ENCODE data around the gene MCM5. TPM values are rescaled to one million over a fixed set of nuclear protein-coding genes. Genes with fewer than 3 reads are reported as not detected.

Gene MCM5
- total and polyA plus RNA-seq, 2 donors from 2014 or later, result 10.2 to 26.4 TPM

- no peak for FAIRE-seq
Observed at GRCh38 chr22:35357883-35358621, 41.9 kb upstream of the MCM5 start.

GRCh38 chr22:35359380-35360065, 40.4 kb upstream of the MCM5 start:
- DNase-seq (no peak), FAIRE-seq (no peak)
- intact Hi-C loops (cut with DNase I), result no loop called here
- Histone ChIP-seq H3K9me3 (ENCODE audit: control insufficient read depth in 2 of 3, insufficient read depth in 1 of 3, low read length in 3 of 3) (no peaks in the 10 kb centered on the region), H3K36me3 (ENCODE audit: control insufficient read depth in 2 of 3, insufficient read depth in 3 of 3, low read length in 3 of 3) (no peaks in the 10 kb centered on the region), H3K27ac (ENCODE audit: low read depth in 2 of 2, low read length in 2 of 2) (no peak overlapping the region), H3K9ac (ENCODE audit: low read length in 3 of 3) (no peak overlapping the region), H3K4me1 (ENCODE audit: control insufficient read depth in 2 of 3, insufficient read depth in 2 of 3, low read depth in 1 of 3, low read length in 3 of 3) (no peaks in the 10 kb centered on the region), H3K27me3 (ENCODE audit: control insufficient read depth, insufficient read depth, low read length) (no peaks in the 10 kb centered on the region), H3K4me3 (ENCODE audit: low read length in 3 of 3) (no peak overlapping the region)
- TF ChIP-seq CTCF (IDR thresholded peaks at IDR 0.05; ENCODE audit: borderline replicate concordance, extremely low read depth, insufficient read depth), result no peak

More at GRCh38 chr22:35357883-35358621, 41.9 kb upstream of the MCM5 start:
- Histone ChIP-seq H3K9ac (ENCODE audit: low read length in 3 of 3) (no peak overlapping the region), H3K36me3 (ENCODE audit: control insufficient read depth in 2 of 3, insufficient read depth in 3 of 3, low read length in 3 of 3) (no peaks in the 10 kb centered on the region), H3K4me1 (ENCODE audit: control insufficient read depth in 2 of 3, insufficient read depth in 2 of 3, low read depth in 1 of 3, low read length in 3 of 3) (peaks cover 0 to under 1% (median 0%) of the 10 kb centered on the region in 3 donors), H3K9me3 (ENCODE audit: control insufficient read depth in 2 of 3, insufficient read depth in 1 of 3, low read length in 3 of 3) (no peaks in the 10 kb centered on the region), H3K27ac (ENCODE audit: low read depth in 2 of 2, low read length in 2 of 2) (no peak overlapping the region), H3K27me3 (ENCODE audit: control insufficient read depth, insufficient read depth, low read length) (no peaks in the 10 kb centered on the region), H3K4me3 (ENCODE audit: low read length in 3 of 3) (no peak overlapping the region)
- intact Hi-C loops (cut with DNase I), result no loop called here
- no peak for TF ChIP-seq CTCF (IDR thresholded peaks at IDR 0.05; ENCODE audit: borderline replicate concordance, extremely low read depth, insufficient read depth)
- no peak for DNase-seq

DNA sequence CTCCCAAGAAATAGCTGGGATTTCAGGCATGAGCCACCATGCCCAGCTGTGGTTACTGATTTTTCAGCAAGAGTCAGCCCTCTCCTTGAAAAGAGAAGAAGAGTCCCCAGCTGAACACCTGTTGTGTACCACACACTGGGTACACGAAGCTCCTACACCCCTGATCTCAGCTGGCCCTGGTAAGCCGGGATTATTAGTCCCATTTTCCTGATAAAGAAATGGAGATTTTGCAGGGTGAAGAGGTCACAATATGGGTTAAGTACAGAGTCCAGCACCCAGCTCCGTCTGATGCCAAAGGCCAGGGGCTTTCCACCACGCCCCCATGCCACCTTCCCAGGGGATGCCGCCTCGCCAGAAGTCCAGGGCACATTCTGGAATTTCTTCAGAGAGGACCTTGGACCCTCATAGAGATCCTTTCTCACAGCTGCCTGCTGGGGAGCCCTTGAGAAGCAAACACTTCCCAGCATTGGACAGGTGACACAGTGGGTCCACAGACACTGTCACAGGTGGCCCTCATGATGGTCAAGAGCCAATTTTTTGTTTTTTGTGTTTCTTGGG, 38.9 kb upstream of the MCM5 start:
- intact Hi-C loops (cut with DNase I), result no loop called here

More for the DNA sequence above, 38.9 kb upstream of the MCM5 start:
- H3K4me3 ChIP-seq (ENCODE audit: low read length in 3 of 3), result no peak overlapping the region
- no peaks in the 10 kb centered on the region for H3K9me3 ChIP-seq (ENCODE audit: control insufficient read depth in 2 of 3, insufficient read depth in 1 of 3, low read length in 3 of 3)
- H3K27ac ChIP-seq (ENCODE audit: low read depth in 2 of 2, low read length in 2 of 2), result peak overlapping the region; percentile 43 to 69
- TF ChIP-seq CTCF (IDR thresholded peaks at IDR 0.05; ENCODE audit: borderline replicate concordance, extremely low read depth, insufficient read depth), result no peak
- no peak overlapping the region for H3K9ac ChIP-seq (ENCODE audit: low read length in 3 of 3)
- H3K36me3 ChIP-seq (ENCODE audit: control insufficient read depth in 2 of 3, insufficient read depth in 3 of 3, low read length in 3 of 3), result no peaks in the 10 kb centered on the region
- H3K27me3 ChIP-seq (ENCODE audit: control insufficient read depth, insufficient read depth, low read length), result no peaks in the 10 kb centered on the region
- FAIRE-seq, result no peak
- no peaks in the 10 kb centered on the region for H3K4me1 ChIP-seq (ENCODE audit: control insufficient read depth in 2 of 3, insufficient read depth in 2 of 3, low read depth in 1 of 3, low read length in 3 of 3)
- DNase-seq, result no peak

All from kidney (tissue), 14 donors.